ENCODE data around the gene ACOT7. TPM values are rescaled to one million over a fixed set of nuclear protein-coding genes. Genes with fewer than 3 reads are reported as not detected.

ACOT7 gene
- total RNA-seq, 1 experiment from 2014 or later, result 24.4 TPM

GRCh38 chr1:6257541-6258069 is 136.0 kb downstream of the ACOT7 start:
- no peak for DNase-seq (ENCODE audit: extremely low read depth, low read depth)

- no peak for DNase-seq (ENCODE audit: extremely low read depth, low read depth)
Measured at GRCh38 chr1:6256645-6257044, 136.9 kb downstream of the ACOT7 start.

DNA sequence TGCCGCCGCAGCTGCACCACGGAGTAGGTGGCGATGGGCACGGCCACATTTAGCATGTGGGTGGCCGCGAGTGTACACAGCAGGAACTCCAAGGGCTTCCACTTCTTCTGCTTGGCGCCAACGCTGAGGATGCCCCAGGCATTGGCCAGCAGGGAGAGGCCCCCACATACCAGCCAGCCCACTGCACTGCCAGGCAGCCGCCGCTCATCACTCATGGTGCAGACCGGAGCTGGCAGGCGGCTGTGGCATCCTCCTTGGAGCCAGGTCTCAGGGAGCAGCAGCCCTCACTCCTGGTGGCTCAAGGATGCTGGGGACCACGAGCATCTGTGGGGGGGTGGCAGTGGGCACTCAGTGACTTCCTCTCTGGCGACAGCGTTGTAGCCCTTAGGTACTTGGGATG is 138.9 kb downstream of the ACOT7 start:
- no peak for DNase-seq (ENCODE audit: extremely low read depth, low read depth)

- no peak for DNase-seq (ENCODE audit: extremely low read depth, low read depth)
Measured at GRCh38 chr1:6253380-6253779, 140.2 kb downstream of the ACOT7 start.

- no peak for DNase-seq (ENCODE audit: extremely low read depth, low read depth)
Measured at GRCh38 chr1:6252374-6252710, 141.2 kb downstream of the ACOT7 start.

DNA sequence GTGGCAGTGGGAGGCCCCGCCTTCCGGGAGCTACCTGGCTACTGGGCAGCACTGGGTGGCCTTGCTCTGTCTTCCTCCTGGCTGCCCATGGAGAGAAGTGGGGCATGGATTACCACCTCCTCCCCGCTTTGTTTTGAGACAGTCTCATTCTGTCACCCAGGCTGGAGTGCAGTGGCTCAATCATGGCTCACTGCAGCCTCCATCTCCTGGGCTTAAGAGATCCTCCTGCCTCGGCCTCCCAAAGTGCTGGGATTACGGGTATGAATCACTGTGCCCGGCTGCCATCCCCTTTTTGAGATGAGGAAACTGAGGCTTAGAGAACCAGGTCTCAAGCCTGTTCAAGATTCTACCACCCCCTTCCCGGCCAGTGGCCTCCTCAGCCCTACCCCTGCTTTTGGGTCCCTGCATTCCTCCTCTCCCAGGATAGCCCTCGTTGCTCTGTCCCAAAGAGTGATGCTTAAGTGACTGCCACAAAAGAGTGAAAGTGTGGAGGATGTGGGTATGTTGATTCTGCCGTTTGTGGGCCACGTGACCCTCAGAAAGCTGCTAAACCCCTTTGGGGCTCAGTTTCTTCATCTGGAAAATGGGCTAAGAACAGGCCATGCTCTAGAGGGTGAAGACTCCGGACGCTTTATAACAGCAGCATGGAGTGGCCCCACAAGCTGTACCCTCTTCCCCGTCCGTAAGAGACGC is 141.7 kb downstream of the ACOT7 start:
- no peak for DNase-seq (ENCODE audit: extremely low read depth, low read depth)

- no peak for DNase-seq (ENCODE audit: extremely low read depth, low read depth)
Measured at GRCh38 chr1:6251233-6251632, 142.3 kb downstream of the ACOT7 start.

DNA sequence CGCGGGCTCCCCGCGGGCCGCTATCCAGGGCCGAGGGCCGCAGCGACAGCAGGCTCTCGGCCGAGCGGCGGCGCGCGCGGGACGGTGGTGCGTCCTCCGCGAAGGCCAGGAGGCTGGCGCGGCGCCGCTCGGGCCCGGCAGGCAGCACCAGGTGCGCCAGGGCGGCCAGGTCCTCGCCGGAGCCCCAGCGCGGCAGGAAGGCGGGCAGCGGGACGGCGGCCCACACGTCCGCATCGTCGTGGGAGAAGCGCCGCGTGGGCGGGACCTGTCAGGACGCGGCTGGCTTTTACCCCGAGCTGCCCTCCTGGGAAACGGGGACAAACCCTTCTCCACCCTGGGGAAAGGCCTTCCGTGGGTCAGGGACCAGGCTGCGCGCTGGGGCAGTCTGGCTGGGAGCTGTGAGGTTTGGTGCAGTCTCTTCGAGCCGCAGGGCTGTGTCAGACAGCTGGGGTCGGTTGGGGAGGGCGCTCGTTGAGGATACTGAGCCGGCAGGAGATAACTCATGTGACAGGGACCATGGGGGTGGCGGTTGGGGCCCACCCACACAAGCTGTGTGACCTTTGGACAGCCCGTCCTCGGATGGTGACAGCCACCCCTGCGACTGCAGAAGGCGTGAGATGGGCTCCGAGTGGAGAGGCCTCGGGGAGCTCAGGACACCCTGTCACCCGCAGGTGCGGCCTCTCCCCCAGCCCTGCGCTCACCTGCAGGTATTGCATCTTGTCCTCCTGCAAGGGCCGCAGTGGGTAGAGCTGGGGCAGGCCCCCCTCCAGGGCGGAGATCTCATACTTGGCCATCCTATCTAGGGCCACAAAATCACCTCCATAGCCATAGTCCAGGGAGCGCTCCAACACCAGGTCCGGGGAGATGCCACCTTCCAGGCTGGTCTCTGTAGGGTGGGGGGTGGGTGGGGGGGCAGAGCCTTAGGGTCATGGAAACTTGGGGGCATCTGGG is 143.6 kb downstream of the ACOT7 start:
- DNase-seq (ENCODE audit: extremely low read depth, low read depth), result no peak

GRCh38 chr1:6248932-6249738 is 144.4 kb downstream of the ACOT7 start:
- no peak for DNase-seq (ENCODE audit: extremely low read depth, low read depth)

- DNase-seq (ENCODE audit: extremely low read depth, low read depth), result no peak
Measured at GRCh38 chr1:6248161-6248776, 145.3 kb downstream of the ACOT7 start.

DNA sequence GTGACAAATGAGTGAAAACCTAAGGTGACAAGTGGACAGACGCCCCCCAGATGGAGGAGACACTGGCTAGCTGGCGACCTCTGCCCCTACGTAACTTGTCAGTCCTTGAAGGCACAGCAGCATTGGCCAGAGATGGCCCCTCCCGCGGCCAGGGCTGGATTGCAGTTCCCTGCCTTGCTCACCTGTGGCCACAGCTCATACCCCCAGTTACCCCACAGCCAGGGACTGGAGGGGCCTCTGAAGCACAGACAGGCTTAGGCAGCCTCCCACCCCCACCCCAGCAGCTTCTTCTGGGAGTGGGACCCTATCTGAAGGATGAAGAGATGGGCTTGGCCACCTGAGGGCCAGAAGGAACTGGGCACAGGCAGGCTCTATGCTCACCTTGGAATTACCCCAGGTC is 145.9 kb downstream of the ACOT7 start:
- no peak for DNase-seq (ENCODE audit: extremely low read depth, low read depth)

DNA sequence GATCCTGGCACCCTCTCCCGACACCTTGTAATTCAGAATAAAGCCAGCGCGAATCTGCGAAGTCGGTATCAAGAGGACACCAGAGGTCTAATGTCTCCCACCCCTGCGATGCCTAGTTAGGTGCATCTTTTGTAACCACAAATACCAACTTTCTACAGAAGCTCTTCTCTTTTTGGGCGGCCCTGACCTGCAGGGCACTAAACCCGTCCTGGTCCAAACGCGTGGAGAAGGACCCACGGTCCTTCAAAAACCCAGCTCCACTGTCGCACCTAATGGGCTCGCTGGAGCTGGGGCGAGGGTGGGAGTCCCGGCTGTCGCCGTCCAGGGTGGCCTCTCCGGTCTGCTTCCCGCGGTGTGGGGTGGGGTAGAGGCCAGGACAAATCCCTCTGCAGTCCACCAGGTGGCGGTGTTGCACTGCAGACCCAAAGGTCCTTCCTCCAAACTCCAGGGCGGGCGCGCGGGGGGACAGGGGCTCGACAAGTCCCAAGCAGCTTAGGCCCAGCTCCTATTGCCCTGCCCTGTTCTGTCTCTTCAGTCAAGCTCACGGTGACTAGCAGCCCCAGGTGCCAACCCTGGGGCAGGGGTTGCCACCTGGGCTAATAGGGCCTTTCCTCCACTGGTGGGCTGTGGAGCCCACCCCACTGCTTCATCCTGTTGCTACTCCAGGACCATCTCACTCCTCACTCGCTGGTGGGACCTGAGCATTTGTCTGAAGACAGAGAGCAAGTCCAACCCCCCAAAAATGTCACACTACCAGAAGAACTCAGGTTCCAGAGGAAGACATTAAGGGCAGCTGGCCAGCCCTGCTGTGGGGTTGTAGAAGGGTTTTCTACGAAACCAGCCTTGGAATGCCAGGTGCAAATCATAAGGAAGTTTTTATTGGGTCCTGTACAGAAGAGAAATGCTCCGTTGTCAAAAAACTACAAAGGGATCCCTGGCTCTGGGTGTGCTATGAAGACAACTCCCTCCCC is 146.8 kb downstream of the ACOT7 start:
- DNase-seq (ENCODE audit: extremely low read depth, low read depth), result peak; percentile 43

DNA sequence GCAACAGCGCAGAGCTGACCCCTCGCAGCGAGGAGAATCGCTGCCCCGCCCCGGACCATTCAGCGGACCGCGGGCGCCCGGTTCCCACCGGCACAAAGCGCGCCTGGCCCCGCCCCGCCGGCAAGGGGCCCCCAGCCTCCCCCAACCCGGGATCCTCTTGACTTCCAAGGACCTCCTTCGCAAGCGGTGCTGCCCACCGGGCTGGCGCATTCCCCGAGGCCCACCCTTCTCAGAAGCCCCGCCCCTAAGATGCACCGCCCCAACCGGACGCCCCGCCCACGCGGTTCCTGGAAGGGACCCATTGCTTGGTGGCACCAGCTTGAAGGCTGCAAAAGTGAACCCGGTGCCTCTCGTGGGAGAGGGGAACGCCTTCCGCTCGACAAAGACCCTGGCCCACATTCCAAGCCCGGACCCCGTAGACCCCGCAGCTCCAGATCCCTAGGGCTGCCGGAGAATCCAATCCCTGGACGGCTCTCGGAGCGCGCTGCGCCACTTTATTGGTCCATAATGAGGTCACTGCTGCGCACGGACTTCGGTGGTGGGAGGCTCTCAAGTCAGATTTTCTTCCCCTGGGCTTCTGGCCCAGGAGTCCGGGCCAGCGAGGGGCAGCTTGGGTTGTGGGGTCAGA is 147.6 kb downstream of the ACOT7 start:
- no peak for DNase-seq (ENCODE audit: extremely low read depth, low read depth)

- DNase-seq (ENCODE audit: extremely low read depth, low read depth), result peak; percentile 67
Measured at GRCh38 chr1:6245086-6245868, 148.3 kb downstream of the ACOT7 start.

DNA sequence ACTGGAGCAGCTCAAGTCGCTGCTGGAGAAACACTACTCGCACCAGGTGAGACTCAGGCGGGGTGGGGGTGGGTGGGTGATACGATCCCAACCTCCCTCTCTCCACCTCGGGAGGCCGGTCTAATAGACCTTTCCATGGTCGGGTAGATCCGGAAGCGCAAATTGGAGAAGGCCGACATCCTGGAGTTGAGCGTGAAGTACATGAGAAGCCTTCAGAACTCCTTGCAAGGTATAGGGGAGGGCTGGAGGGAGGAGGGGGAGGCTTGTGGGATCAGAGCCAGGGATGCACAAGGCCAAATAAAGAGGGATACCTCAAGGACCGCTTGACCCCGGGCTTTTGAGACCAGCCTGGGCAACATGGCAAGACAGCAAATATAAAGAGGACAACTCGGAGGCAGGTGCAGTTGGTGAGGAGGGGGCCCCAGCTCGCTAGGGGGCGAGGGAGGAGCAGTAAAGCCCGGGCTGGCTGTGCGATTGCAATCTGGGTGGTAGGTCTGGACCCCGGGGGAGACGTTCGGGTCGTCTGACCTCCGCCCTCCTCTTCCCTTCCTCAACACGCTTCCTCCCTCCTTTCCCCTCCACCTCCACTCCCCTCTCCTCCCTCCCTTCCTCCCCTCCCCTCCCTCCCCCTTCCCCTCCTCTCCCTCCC is 149.0 kb downstream of the ACOT7 start:
- no peak for DNase-seq (ENCODE audit: extremely low read depth, low read depth)

DNA sequence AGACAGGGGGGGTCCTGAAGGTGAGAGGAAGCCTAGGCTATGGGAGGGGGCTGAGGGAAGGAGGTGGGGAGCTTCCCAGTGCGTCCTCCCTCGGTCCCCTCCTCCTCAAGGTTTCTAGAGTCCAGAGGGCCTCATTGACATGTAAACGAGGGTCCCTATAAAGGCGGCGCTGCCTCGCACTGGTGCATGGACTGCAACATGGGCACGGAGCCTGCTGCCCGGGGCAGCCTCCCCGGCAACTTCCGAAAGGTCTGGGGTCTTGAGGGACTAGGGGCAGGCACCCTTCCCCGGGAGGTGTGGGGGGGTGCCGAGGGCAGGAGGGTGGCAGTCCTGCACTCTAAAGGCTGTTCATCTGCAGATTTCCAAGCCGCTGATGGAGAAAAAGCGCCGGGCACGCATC is 149.6 kb downstream of the ACOT7 start, which contains the start of gene HES3:
TSS of gene HES3 (plus strand) at position 187 of the 400 bp plus-strand sequence. CDS start at position 374, 187 bp downstream.
- DNase-seq (ENCODE audit: extremely low read depth, low read depth), result no peak

- no peak for DNase-seq (ENCODE audit: extremely low read depth, low read depth)
Measured at GRCh38 chr1:6243053-6243834, 150.3 kb downstream of the ACOT7 start.
